GM19372 (cell line): ENCODE measurements around the gene FOXP3.
"Not testable (repeated sequence)": the region's sequence is repeated elsewhere in the genome, so short reads cannot be mapped to it uniquely, and the experiment has no call there.

ENCODE experiments used
- ATAC-seq: cut with Tn5 transposase; IDR thresholded peaks from one replicate; pipeline ENCODE4 v1.9.1; 2021; ENCODE audit warnings: mild to moderate bottlenecking, low read depth, moderate library complexity; ENCODE audit not compliant: unreplicated experiment

The FOXP3 gene, protein sequence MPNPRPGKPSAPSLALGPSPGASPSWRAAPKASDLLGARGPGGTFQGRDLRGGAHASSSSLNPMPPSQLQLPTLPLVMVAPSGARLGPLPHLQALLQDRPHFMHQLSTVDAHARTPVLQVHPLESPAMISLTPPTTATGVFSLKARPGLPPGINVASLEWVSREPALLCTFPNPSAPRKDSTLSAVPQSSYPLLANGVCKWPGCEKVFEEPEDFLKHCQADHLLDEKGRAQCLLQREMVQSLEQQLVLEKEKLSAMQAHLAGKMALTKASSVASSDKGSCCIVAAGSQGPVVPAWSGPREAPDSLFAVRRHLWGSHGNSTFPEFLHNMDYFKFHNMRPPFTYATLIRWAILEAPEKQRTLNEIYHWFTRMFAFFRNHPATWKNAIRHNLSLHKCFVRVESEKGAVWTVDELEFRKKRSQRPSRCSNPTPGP

GRCh38 chrX:49264460-49264859 lies at the start of gene FOXP3:
TSS of gene FOXP3 (minus strand) at chrX:49264710. CDS start at chrX:49258505, 6,205 bp downstream.
- ATAC-seq, result no peak

GRCh38 chrX:49312176-49312575 lies 47.7 kb upstream of the FOXP3 start:
- no peak for ATAC-seq

DNA sequence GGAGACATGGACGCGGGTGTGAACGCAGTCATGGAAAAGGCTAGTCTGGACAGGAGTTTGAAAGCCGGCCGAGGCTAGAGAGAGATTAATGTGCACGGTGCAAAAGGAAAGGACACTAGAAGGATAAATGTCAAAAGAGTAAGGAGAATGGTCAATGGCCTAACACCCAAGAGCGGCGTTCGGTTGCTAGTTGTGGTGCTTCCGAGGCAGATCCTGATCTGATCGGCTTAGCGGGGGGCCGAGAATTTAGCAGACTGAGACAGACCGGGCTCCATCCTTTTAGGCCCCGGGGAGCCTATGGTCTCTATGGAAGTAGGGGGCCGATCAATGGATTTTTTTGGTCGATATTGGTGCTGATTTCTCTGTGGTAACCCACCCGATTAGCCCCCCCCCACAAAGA lies 45.9 kb upstream of the FOXP3 start:
- ATAC-seq, result no peak

DNA sequence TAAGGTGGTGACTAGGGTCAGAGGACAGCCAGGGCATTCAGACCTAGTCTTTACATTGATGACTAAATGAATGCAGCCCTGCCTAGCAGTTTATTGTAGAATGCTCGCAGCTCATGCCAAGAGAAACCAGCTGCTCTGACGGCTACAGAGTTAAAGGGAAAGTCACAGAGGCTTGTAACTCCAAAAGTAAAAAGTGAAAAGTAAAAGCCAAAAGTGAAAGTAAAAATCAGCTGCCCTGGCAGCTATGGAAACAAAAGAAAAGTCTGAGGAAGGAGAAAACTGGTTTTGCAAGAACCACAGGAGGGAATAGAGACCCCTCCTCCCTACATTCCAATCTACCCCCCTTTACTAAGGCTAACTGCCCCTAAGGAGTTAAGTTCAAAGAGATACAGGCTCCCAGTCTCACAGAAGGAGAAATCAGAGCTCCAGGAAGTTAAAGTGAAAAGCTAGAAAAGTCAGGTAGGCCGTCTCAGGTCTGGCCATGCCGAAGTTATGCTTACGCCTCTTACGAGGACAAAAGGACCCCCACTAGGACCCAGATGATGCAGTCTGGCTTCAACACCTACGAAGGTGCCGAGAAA lies 45.0 kb upstream of the FOXP3 start:
- no peak for ATAC-seq

- no peak for ATAC-seq
These were observed 44.2 kb upstream of the FOXP3 start for GRCh38 chrX:49308604-49309269.

DNA sequence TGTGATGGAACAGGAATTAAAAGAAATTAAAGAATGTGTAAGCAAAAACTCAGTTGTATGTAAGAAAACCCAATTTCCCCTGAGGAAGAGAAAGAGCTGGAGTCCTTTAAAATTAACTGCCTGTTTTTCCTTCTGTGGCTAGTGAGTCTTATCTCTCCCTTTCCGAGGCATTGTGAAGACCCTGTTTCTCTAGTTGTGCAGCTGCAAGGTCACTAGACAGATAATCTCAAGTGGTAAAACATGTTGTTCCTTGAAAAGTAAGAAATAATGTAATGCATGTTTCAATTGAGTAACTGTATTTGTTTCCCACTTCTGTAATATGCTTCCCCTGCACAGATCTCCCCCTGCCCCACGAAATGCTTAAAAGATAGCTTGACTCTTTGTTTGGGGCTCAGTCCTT lies 43.3 kb upstream of the FOXP3 start:
- ATAC-seq, result not testable (repeated sequence)

GRCh38 chrX:49303346-49303745 lies 38.8 kb upstream of the FOXP3 start, which contains the start of gene GAGE10:
TSS of gene GAGE10 (plus strand) at chrX:49303646. CDS start at chrX:49304860, 1,214 bp downstream.
- no peak for ATAC-seq

- ATAC-seq, result no peak
These were observed 36.2 kb upstream of the FOXP3 start for GRCh38 chrX:49300703-49301102.

DNA sequence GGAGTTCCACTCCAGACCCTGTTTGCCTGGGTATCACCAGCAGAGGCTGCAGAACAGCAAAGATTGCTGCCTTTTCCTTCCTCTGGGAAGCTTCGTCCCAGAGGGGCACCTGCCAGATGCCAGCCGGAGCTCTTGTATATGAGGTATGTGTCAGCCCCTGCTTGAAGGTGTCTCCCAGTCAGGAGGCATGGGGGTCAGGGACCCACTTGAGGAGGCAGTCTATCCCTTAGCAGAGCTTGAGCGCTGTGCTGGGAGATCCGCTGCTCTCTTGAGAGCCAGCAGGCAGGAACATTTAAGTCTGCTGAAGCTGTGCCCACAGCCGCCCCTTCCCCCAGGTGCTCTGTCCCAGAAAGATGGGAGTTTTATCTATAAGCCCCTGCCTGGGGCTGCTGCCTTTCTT lies 34.8 kb upstream of the FOXP3 start:
- ATAC-seq, result not testable (repeated sequence)

DNA sequence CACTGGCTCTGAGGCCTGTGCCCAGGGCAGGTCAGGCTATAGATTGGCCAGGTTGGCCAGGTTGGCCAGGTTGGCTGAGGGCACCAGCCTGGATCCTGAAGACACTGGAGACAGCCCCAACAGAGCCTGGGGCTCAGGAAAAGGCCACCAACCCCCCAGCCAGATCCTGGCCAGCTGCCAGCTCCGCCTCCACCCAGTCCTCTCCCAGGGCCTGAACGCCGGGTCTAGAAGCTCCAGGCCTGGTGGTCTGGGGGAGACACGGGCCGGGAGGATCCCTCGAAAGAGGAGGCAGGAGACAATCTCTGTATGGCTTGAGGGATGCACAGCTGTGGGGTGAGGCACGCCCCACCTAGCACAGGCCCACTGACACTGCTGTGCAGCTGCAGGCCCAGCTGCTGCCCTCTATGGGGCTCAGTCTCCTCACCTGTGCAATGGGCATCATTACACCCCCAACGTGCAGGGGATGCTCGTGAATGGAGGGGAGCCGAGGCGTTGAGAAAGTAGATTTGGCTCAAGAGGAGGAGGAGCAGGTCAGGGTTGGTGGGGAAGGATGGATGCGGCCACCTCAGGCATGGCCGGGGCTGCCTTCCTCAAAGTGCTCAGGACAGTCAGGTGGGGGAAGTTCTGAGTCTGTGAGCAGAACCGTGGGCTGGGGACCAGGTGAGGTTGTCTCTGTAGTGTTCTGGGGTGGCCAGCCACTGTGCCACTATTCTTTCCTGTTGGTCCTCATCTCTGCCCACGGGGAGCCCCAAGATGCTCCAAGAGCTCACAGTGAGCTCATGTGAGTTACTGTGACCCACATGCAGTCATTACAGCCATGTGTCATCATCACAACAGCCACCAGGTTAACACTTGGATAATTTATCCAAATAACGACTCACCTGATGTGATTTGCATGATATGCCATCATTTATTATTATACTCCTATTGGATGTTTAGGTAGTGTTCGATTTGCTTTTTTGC lies 28.2 kb upstream of the FOXP3 start:
- ATAC-seq, result no peak

DNA sequence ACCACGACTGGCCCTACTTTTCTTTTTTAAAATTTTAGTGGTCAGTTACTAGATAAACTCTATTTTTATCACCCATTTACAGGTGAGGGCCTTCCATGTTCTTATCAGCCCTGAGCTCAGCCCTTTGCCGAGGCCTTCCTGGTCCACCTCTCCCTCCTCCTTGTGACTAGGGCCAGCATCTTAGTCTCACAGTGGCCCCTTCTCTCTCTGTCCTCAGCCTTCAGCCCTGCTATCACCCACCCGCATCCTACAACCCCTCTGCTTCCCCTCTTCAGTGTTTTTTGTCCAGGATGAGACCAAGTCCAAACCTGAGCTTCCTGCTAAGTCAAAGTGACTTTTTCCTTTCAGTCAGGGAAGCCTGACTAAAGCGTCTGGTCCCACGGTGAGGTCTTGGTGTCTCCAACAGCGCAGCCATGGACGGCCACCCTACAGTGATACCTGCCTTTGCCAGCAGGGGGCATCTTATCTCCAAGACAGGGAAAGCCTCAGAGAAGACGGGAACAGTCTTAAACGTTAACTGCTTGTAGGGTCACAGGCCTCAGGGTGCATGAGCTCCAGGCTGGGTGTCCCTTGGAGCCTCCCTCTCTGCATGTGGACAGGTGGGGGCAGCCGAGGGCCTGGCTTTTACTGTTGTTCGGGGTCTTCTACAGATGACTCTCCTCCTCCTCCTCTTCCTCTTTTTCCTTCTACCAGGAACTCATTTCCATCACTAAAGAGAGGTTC lies 27.3 kb upstream of the FOXP3 start:
- ATAC-seq, result no peak

DNA sequence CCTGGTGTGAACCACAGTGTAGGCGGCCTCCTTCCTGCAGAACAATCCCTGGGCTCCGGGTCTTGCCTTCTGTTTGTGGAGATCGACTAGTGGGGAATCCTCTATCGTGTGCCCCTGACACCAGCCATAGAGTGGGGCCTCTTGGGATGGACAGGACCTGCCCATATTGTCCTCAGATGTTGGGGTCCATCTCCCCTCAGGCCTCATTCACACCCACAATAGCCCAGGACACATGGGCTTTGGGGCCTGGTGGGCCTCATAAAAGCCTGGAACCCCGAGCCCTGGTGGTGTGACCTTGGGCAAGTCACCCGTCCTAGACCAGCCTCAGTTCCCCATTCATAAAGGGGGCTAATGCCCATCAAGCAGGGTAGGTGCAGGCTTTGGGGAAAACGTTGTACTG lies 25.7 kb upstream of the FOXP3 start:
- no peak for ATAC-seq

- no peak for ATAC-seq
These were observed 23.2 kb upstream of the FOXP3 start for GRCh38 chrX:49287665-49288064.

DNA sequence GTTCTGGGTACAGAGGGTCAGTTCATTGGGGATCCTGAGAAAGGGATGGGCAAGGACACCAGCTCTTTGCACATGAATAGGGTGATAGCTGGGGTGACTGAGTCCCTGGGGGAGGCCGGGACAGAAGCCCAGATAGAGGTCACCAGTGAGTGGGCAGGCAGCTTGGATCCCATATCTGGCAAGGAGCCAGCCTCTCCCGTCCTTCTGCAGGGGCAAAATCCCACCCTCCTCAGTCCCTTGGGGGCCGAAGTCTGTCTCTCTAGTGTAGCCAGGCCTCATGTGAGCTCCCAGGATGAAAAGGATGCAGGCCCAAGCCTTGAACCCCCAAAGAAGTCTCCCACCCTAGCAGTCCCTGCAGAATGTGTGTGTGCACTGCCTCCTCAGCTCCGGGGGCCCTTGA lies 22.1 kb upstream of the FOXP3 start:
- no peak for ATAC-seq

GRCh38 chrX:49286136-49286535 lies 21.6 kb upstream of the FOXP3 start:
- ATAC-seq, result no peak

- ATAC-seq, result no peak
These were observed 19.7 kb upstream of the FOXP3 start for GRCh38 chrX:49284212-49284611.

DNA sequence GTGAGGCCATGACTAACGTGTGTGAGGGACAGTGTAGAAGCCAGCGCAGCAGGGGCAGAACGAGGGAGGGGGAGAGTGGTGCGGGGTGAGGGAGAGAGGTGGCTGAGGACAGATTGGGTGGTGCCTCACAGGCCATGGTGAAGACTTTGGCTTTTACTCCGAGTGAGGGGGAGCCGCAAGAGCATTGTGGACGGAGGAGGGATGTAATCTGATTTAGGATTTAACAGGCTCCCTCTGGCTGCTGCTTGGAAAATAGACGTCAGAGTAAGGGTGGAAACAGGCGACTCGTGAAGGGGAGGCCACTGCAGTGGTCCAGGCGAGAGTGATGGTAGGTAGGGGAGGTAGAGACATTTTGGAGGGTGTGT lies 18.1 kb upstream of the FOXP3 start:
- no peak for ATAC-seq

- no peak for ATAC-seq
These were observed 13.6 kb upstream of the FOXP3 start for GRCh38 chrX:49278081-49278480.

- no peak for ATAC-seq
These were observed 13.0 kb upstream of the FOXP3 start for GRCh38 chrX:49277535-49277830.
